Progenitor cell of endocrine pancreas (in vitro differentiated cells): ENCODE data around the gene ALG1. TPM values are rescaled to one million over a fixed set of nuclear protein-coding genes. Genes with fewer than 3 reads are reported as not detected.

Source experiments
- DNase-seq: peaks from one replicate; pipeline ENCODE4 v3.0.0; 2021; ENCODE audit warnings: low spot score; ENCODE audit not compliant: unreplicated experiment
- H3K27ac Mint-ChIP-seq: 2 replicates; pipeline ENCODE4 v1.8.0; 2021; ENCODE audit warnings: mild to moderate bottlenecking, moderate library complexity, mixed read lengths
- H3K27me3 Mint-ChIP-seq: 2 replicates; pipeline ENCODE4 v1.8.0; 2021; ENCODE audit warnings: mixed read lengths
- H3K36me3 Mint-ChIP-seq: 2 replicates; pipeline ENCODE4 v1.8.0; 2022; ENCODE audit warnings: mixed read lengths; ENCODE audit not compliant: insufficient read depth
- H3K4me1 Mint-ChIP-seq: 2 replicates; pipeline ENCODE4 v1.8.0; 2021; ENCODE audit warnings: low read depth, mixed read lengths
- H3K4me3 Mint-ChIP-seq: 2 replicates; pipeline ENCODE4 v1.8.0; 2021; ENCODE audit warnings: low read depth, mild to moderate bottlenecking, moderate library complexity, mixed read lengths
- H3K9me3 Mint-ChIP-seq: 2 replicates; pipeline ENCODE4 v1.8.0; 2021; ENCODE audit warnings: low read depth, mixed read lengths
- CTCF ChIP-seq: fragments of 200-600 bp; sonication (generic); IDR thresholded peaks from one replicate; pipeline ENCODE4 v1.5.0; 2021; ENCODE audit warnings: antibody characterized with exemption, mild to moderate bottlenecking; ENCODE audit not compliant: unreplicated experiment
- total RNA-seq: library from RNA; stranded (reverse); gene quantifications from 2 replicates; pipeline ENCODE4 v1.2.1, GENCODE V29; 2021

The ALG1 gene
- total RNA-seq, 1 donor from 2014 or later, result 28.4 TPM

- H3K9me3 Mint-ChIP-seq, result peaks cover 2% of the 10 kb centered on the region
- no peak overlapping the region for H3K4me3 Mint-ChIP-seq
- DNase-seq, result no peak
- peaks cover 1% of the 10 kb centered on the region for H3K36me3 Mint-ChIP-seq
- H3K27ac Mint-ChIP-seq, result no peak overlapping the region
- no peaks in the 10 kb centered on the region for H3K27me3 Mint-ChIP-seq
- H3K4me1 Mint-ChIP-seq, result peaks cover 7% of the 10 kb centered on the region
- no peak for TF ChIP-seq CTCF
Observed at GRCh38 chr16:5045499-5046115, 26.0 kb upstream of the ALG1 start.

DNA sequence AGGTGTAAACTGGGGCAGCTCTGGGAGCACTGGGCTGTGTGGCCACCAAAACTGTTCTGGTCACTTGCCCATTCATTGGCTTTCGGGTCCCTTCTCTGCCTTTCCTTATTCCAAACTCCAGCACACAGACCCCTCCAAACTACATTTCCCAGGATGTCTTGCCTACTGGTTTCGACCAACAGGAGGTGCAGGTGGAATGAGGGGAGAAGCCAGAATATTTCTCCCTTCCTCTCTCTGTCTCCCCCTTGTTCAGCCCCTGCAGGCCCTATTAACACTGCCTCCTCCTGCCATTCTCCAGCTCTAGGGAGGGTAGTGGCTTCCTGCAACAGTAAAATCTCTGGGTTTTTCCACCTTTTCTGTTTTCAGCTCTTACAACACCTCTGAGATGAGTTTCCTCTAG, 24.7 kb upstream of the ALG1 start:
- peaks cover 1% of the 10 kb centered on the region for H3K36me3 Mint-ChIP-seq
- no peak overlapping the region for H3K27ac Mint-ChIP-seq
- H3K4me3 Mint-ChIP-seq, result no peak overlapping the region
- TF ChIP-seq CTCF, result no peak
- peaks cover 7% of the 10 kb centered on the region for H3K9me3 Mint-ChIP-seq
- peaks cover 3% of the 10 kb centered on the region for H3K4me1 Mint-ChIP-seq
- H3K27me3 Mint-ChIP-seq, result no peaks in the 10 kb centered on the region
- no peak for DNase-seq

DNA sequence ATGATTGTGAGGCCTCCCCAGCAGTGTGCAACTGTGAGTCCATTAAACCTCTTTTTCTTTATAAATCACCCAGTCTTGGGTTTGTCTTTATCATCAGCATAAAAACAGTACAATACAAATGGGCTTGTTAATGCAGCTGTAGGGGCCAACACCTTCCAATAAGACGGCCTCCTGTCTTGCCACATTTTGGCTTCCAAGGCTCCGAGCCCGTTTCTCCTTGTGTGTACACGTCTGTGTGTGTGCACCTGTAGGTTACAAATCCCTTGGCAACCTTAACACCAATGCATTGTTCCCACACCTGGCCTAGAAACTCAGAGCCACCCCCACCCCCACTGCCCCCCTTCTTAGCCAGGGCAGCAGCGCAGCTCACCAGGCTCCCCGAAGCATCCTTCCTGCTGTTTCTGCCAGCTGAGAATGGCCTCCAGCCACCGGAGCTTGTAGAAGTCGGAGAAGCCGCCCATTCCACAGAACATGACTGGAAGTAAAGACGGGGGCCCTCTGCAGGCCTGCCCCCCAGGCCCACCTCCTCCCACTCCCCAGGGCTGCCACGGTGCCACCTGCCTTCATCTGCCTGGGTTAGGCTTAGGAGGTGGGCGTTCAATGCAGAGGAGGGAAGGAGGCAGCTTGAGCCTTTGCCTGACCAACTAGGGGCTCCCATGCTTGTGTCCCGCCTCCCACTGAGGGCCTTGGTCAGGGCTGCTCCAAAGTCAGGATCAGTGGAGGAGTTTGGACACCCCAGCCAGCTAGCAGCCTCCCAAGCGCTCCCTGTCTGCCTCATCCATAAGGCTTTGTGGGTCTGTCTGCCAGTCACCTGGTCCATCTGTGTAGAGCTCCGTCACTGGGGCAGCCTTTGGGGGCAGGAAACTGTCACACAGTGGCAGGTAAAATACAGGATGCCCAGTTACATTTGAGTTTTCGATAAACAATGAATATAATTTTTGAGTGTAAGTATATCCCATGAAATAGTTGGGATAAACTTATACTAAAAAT, 16.5 kb upstream of the ALG1 start:
- Mint-ChIP-seq H3K36me3 (no peaks in the 10 kb centered on the region), H3K4me3 (no peak overlapping the region), H3K27me3 (no peaks in the 10 kb centered on the region), H3K27ac (no peak overlapping the region), H3K9me3 (peaks cover 7% of the 10 kb centered on the region), H3K4me1 (no peaks in the 10 kb centered on the region)
- no peak for DNase-seq
- no peak for TF ChIP-seq CTCF

GRCh38 chr16:5056352-5056751, 15.3 kb upstream of the ALG1 start:
- no peaks in the 10 kb centered on the region for H3K4me1 Mint-ChIP-seq
- H3K27me3 Mint-ChIP-seq, result no peaks in the 10 kb centered on the region
- peak; percentile 45 for TF ChIP-seq CTCF
- H3K36me3 Mint-ChIP-seq, result no peaks in the 10 kb centered on the region
- H3K27ac Mint-ChIP-seq, result no peak overlapping the region
- no peak overlapping the region for H3K4me3 Mint-ChIP-seq
- DNase-seq, result no peak
- H3K9me3 Mint-ChIP-seq, result no peaks in the 10 kb centered on the region

GRCh38 chr16:5058476-5058875, 13.2 kb upstream of the ALG1 start:
- no peak for DNase-seq
- no peak overlapping the region for H3K27ac Mint-ChIP-seq
- H3K4me1 Mint-ChIP-seq, result no peaks in the 10 kb centered on the region
- no peaks in the 10 kb centered on the region for H3K9me3 Mint-ChIP-seq
- TF ChIP-seq CTCF, result peak; percentile 52
- no peaks in the 10 kb centered on the region for H3K36me3 Mint-ChIP-seq
- H3K27me3 Mint-ChIP-seq, result peaks cover 5% of the 10 kb centered on the region
- H3K4me3 Mint-ChIP-seq, result no peak overlapping the region
